ENCODE results near the gene OPRL1.

The OPRL1 gene

DNA sequence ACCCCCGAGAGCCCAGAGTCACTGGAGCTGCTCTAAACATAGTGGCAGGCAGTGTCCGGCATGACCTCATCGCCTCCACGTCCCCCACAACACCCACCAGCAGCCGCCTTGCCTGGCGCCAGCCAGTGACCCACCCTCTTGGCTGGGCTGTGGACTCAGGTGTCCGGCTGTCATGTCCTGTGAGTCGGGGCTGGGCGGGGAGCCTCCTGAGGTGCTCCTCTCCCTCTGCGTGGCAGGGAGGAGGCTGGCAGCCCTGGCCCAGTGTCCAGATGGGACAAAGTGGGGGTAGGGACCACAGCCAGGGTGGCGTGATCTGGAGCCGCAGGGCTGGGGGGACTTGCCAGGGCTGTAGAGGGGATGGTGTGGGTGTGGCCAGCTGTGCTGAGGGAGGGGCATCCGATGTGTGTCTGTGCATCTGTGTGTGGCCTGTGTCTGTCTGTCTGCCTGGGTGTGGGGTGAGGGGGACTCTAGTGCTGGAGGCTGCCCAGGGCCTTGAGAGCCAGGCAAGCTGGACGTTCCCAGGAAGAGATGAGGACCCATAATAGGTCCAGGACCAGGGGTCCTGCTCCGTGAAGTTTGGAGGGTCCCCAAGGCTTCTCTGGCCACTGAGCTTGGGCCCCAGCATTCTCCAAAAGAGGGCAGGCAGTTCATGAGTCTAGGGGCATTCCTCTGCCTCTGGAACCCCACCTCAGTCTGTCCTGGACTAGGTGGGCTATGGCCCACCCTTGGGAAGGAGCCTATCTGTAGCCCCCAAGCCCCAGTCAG is 28.1 kb upstream of the OPRL1 start:
- POLR2A ChIA-PET: interaction anchor here (0.6 to 1.2 kb wide), 2 partner anchors 9 to 11 kb away, joined by 3 to 6 read pairs; no protein-coding TSS in a partner anchor

DNA sequence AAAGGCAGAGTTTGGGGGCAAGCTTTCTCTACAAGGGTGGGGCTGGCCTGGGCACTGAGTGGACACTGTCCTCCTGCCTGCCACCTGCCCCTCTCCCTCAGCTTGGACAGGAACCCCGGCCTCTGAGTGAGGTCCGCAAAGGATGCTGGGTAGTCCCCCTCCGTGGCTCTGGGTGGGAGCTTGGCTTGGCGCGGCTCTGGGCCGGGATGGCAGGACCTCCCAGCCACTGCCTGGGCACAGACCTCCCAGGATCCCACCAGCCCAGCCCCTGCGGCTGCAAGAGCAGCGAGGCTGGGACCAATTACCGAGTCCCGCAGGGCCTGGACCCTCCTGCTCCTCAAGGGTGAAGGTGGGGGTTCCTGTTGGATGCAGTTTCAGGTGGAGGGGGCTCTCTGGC is 27.6 kb upstream of the OPRL1 start:
- peaks cover 0 to 24% (median 0%) of the 10 kb centered on the region in 5 experiments for H3K27me3 ChIP-seq (replicated peaks in 2 of 5; ENCODE audit: control insufficient read depth in 4 of 5, insufficient read depth in 5 of 5, low read length in 4 of 5)
- ChIA-PET POLR2A (interaction anchor here (0.6 to 1.2 kb wide), 2 partner anchors 9 to 10 kb away, joined by 3 to 6 read pairs; no protein-coding TSS in a partner anchor), CTCF (interaction anchor here (1.2 to 15.2 kb wide), 10 partner anchors 8 to 72 kb away, joined by 4 to 187 read pairs (median 8); partner anchors contain the start of genes C20orf204, SAMD10 and TCEA2)
- no peak overlapping the region for H3K27ac ChIP-seq (ENCODE audit: insufficient read depth in 1 of 2, low read depth in 1 of 2, low read length in 2 of 2, poor library complexity in 1 of 2, severe bottlenecking in 2 of 2)
- H3K36me3 ChIP-seq (ENCODE audit: control insufficient read depth in 4 of 4, insufficient read depth in 4 of 4, low read length in 3 of 4): peaks cover 0 to 1% (median 0%) of the 10 kb centered on the region in 4 experiments
- DNase-seq: no peak
- H3K4me3 ChIP-seq (ENCODE audit: control insufficient read depth in 1 of 7, extremely low read depth in 1 of 7, insufficient read depth in 4 of 7, low read depth in 2 of 7, low read length in 6 of 7): no peak overlapping the region
- no peaks in the 10 kb centered on the region for H3K9me3 ChIP-seq (ENCODE audit: control extremely low read depth in 1 of 5, control insufficient read depth in 4 of 5, insufficient read depth in 2 of 5, low read depth in 1 of 5, low read length in 4 of 5)
- H3K4me1 ChIP-seq (ENCODE audit: control extremely low read depth in 1 of 4, control insufficient read depth in 4 of 4, insufficient read depth in 4 of 4, low read length in 3 of 4): peaks cover 2 to 92% (median 81%) of the 10 kb centered on the region in 4 experiments
- WGBS (ENCODE audit: insufficient coverage): 95% methylated on average over 6 of the region's 10 CpGs

More for the DNA sequence above, 28.1 kb upstream of the OPRL1 start:
- Histone ChIP-seq H3K9me3 (ENCODE audit: control extremely low read depth in 1 of 5, control insufficient read depth in 4 of 5, insufficient read depth in 2 of 5, low read depth in 1 of 5, low read length in 4 of 5) (no peaks in the 10 kb centered on the region), H3K27ac (ENCODE audit: insufficient read depth in 1 of 2, low read depth in 1 of 2, low read length in 2 of 2, poor library complexity in 1 of 2, severe bottlenecking in 2 of 2) (no peak overlapping the region), H3K36me3 (ENCODE audit: control insufficient read depth in 4 of 4, insufficient read depth in 4 of 4, low read length in 3 of 4) (peaks cover 0 to 4% (median 0%) of the 10 kb centered on the region in 4 experiments), H3K27me3 (replicated peaks in 2 of 5; ENCODE audit: control insufficient read depth in 4 of 5, insufficient read depth in 5 of 5, low read length in 4 of 5) (peaks cover 0 to 30% (median 0%) of the 10 kb centered on the region in 5 experiments), H3K4me3 (ENCODE audit: control insufficient read depth in 1 of 7, extremely low read depth in 1 of 7, insufficient read depth in 4 of 7, low read depth in 2 of 7, low read length in 6 of 7) (no peak overlapping the region), H3K4me1 (ENCODE audit: control extremely low read depth in 1 of 4, control insufficient read depth in 4 of 4, insufficient read depth in 4 of 4, low read length in 3 of 4) (peaks cover 2 to 91% (median 75%) of the 10 kb centered on the region in 4 experiments)
- no peak for DNase-seq
- CTCF ChIA-PET: interaction anchor here (1.5 to 15.2 kb wide), 8 partner anchors 9 to 69 kb away, joined by 4 to 187 read pairs (median 8); partner anchors contain the start of genes C20orf204 and TCEA2
- WGBS (ENCODE audit: insufficient coverage): 91% methylated on average over 13 of the region's 15 CpGs

DNA sequence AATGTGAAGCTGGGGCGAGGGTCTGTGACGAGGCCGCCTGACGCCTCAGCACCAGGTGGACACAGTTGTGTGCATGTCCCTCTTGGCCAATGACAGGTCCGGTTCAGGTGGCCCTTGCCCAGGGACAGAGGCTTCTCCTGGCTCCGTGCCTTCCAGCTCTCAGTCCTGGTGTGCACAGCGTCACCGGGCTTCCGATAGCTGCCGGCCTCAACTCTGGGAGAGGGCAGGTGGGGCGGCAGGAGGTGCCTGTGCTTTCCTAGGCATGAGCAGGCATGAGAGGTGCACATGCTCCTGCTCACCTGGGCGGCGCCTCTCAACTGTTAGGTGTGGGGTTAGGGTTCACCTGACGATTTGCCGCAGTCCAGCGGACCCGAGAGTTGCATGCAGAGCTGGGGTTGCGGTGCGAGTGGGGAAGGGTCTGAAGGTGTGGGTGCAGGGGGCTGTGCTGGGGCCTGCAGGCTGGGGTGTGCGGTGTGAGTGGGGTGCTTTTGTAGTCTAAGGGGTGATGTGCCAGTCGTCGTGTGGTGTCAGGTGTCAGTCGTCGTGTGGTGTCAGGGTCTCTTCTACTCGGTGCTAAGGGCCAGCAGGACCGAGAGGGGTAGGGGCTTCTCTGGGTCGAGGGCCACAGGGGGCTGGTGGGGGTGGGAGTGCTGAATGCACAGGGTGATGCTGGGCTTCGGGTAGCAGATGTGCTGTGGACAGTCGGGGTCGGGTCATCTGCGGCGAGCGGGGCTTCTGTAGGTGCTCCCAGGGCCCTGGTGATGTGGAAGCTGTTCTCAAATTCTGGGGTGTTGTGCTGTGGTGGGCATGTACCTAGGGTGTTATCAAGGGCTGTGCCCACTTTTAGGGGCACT is 26.7 kb upstream of the OPRL1 start:
- Histone ChIP-seq H3K4me1 (ENCODE audit: control extremely low read depth in 1 of 4, control insufficient read depth in 4 of 4, insufficient read depth in 4 of 4, low read length in 3 of 4) (peaks cover 2 to 93% (median 83%) of the 10 kb centered on the region in 4 experiments), H3K4me3 (ENCODE audit: control insufficient read depth in 1 of 7, extremely low read depth in 1 of 7, insufficient read depth in 4 of 7, low read depth in 2 of 7, low read length in 6 of 7) (no peak overlapping the region), H3K27ac (ENCODE audit: insufficient read depth in 1 of 2, low read depth in 1 of 2, low read length in 2 of 2, poor library complexity in 1 of 2, severe bottlenecking in 2 of 2) (no peak overlapping the region), H3K27me3 (replicated peaks in 2 of 5; ENCODE audit: control insufficient read depth in 4 of 5, insufficient read depth in 5 of 5, low read length in 4 of 5) (peaks cover 0 to 18% (median 0%) of the 10 kb centered on the region in 5 experiments), H3K36me3 (ENCODE audit: control insufficient read depth in 4 of 4, insufficient read depth in 4 of 4, low read length in 3 of 4) (no peaks in the 10 kb centered on the region), H3K9me3 (ENCODE audit: control extremely low read depth in 1 of 5, control insufficient read depth in 4 of 5, insufficient read depth in 2 of 5, low read depth in 1 of 5, low read length in 4 of 5) (no peaks in the 10 kb centered on the region)
- WGBS (ENCODE audit: insufficient coverage): 93% methylated on average over 21 of the region's 33 CpGs
- ChIA-PET CTCF (interaction anchor here (1.2 to 15.2 kb wide), 13 partner anchors 9 to 74 kb away, joined by 3 to 187 read pairs (median 5); partner anchors contain the start of genes C20orf204, OPRL1, RGS19 and SAMD10), POLR2A (interaction anchor here (0.9 to 1.4 kb wide), 6 partner anchors 9 to 68 kb away, joined by 3 to 7 read pairs (median 3); partner anchors contain the start of genes OPRL1 and TCEA2)
- DNase-seq: no peak

DNA sequence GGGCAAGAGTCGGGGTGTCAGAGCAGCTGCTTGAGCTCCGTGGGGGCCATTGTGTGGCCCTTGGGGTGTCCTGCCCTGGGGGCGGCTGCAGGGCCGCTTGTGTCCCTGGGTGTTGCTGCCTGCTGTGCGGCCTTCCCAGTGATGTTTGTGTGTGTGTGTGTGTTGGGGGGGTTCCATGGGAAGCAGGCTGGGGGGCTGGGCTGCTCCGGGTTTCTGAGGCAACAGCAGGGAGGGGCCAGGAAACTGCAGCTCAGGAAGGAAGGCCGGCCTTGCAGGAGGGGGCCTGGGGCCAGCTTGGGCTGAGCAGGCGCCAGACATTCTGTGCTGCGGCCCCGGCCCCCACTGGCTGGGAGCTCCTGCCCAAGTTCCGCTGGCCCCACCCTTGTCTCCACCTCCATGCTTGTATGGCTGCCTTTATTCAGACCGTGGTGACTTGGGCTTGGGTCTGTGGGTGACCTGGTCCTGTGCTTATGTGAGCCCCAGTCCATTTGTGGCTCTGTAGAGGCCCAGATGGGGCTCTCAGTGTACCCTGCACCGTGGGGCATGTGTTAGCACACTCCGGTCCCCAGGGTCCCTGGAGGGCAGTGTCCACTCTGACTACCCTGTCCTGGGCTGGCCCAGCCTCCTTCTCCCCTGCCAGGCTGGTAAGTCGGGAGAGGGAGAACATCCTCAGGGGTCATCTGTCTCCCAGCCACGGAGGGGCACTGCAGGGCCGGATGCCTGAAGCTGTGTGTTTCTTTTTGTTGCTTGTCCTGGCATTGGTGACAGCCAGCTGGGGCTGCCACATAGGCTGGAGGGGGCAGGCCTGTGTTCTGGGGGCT is 25.8 kb upstream of the OPRL1 start:
- no peaks in the 10 kb centered on the region for H3K9me3 ChIP-seq (ENCODE audit: control extremely low read depth in 1 of 5, control insufficient read depth in 4 of 5, insufficient read depth in 2 of 5, low read depth in 1 of 5, low read length in 4 of 5)
- peak in 2 of 3 donors; percentile 51 to 52 for DNase-seq
- peak overlapping the region in 1 of 2 experiments; percentile 34 for H3K27ac ChIP-seq (ENCODE audit: insufficient read depth in 1 of 2, low read depth in 1 of 2, low read length in 2 of 2, poor library complexity in 1 of 2, severe bottlenecking in 2 of 2)
- H3K4me3 ChIP-seq (ENCODE audit: control insufficient read depth in 1 of 7, extremely low read depth in 1 of 7, insufficient read depth in 4 of 7, low read depth in 2 of 7, low read length in 6 of 7): peak overlapping the region in 5 of 7 experiments; percentile 3 to 59 (median 48)
- WGBS (ENCODE audit: insufficient coverage): 0% methylated on average over 10 of the region's 17 CpGs
- H3K27me3 ChIP-seq (replicated peaks in 2 of 5; ENCODE audit: control insufficient read depth in 4 of 5, insufficient read depth in 5 of 5, low read length in 4 of 5): peaks cover 0 to 12% (median 0%) of the 10 kb centered on the region in 5 experiments
- H3K36me3 ChIP-seq (ENCODE audit: control insufficient read depth in 4 of 4, insufficient read depth in 4 of 4, low read length in 3 of 4): no peaks in the 10 kb centered on the region
- peaks cover 2 to 87% (median 80%) of the 10 kb centered on the region in 4 experiments for H3K4me1 ChIP-seq (ENCODE audit: control extremely low read depth in 1 of 4, control insufficient read depth in 4 of 4, insufficient read depth in 4 of 4, low read length in 3 of 4)
- POLR2A ChIA-PET: interaction anchor here (0.8 to 1.4 kb wide), 6 partner anchors 9 to 67 kb away, joined by 3 to 7 read pairs (median 3); partner anchors contain the start of genes OPRL1, RGS19 and TCEA2
- CTCF ChIA-PET: interaction anchor here (0.6 to 15.2 kb wide), 13 partner anchors 9 to 74 kb away, joined by 3 to 187 read pairs (median 5); partner anchors contain the start of genes C20orf204, LKAAEAR1, OPRL1 and RGS19

DNA sequence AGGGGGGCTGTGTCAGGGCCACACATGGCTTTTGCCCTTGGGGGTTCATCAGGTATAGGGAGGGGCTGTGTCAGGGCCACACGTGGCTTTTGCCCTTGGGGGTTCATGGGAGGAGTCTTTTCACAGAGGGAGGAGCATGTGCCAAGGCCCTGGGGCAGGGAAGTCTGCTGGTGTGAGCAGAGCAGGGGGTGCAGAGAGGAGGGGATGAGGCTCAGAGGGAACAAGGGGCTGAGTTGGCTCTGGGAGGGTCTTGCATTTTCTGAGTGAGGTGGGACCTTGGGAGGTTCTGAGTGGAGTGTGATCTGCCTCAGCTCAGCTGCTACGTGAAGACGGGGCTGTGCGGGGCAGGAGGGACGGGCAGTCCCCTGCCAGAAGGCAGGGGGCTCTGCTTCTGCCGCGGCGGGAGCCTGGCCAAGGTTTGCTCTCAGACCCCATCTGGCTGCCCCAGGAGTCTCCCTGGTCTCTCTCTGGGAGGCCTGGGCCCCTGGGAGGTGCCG is 24.4 kb upstream of the OPRL1 start:
- Histone ChIP-seq H3K27ac (ENCODE audit: insufficient read depth in 1 of 2, low read depth in 1 of 2, low read length in 2 of 2, poor library complexity in 1 of 2, severe bottlenecking in 2 of 2) (peak overlapping the region in 1 of 2 experiments; percentile 34), H3K36me3 (ENCODE audit: control insufficient read depth in 4 of 4, insufficient read depth in 4 of 4, low read length in 3 of 4) (no peaks in the 10 kb centered on the region), H3K9me3 (ENCODE audit: control extremely low read depth in 1 of 5, control insufficient read depth in 4 of 5, insufficient read depth in 2 of 5, low read depth in 1 of 5, low read length in 4 of 5) (no peaks in the 10 kb centered on the region), H3K27me3 (replicated peaks in 2 of 5; ENCODE audit: control insufficient read depth in 4 of 5, insufficient read depth in 5 of 5, low read length in 4 of 5) (peaks cover 0 to 4% (median 0%) of the 10 kb centered on the region in 5 experiments), H3K4me1 (ENCODE audit: control extremely low read depth in 1 of 4, control insufficient read depth in 4 of 4, insufficient read depth in 4 of 4, low read length in 3 of 4) (peaks cover 2 to 78% (median 71%) of the 10 kb centered on the region in 4 experiments), H3K4me3 (ENCODE audit: control insufficient read depth in 1 of 7, extremely low read depth in 1 of 7, insufficient read depth in 4 of 7, low read depth in 2 of 7, low read length in 6 of 7) (no peak overlapping the region)
- DNase-seq: no peak
- POLR2A ChIA-PET: no interaction called here
- CTCF ChIA-PET: interaction anchor here (2.5 to 15.2 kb wide), 2 partner anchors 14 to 17 kb away, joined by 12 to 187 read pairs; partner anchors contain the start of gene C20orf204
- 95% methylated on average over 7 of the region's 9 CpGs for WGBS (ENCODE audit: insufficient coverage)

All from common myeloid progenitor, CD34-positive (primary cell).